ENCODE measurements around the gene AADACL4. TPM values are rescaled to one million over a fixed set of nuclear protein-coding genes. Genes with fewer than 3 reads are reported as not detected.

The AADACL4 gene
- total and polyA plus RNA-seq, 2 experiments from 2014 or later: not detected

- Histone ChIP-seq H3K36me3 (no peaks in the 10 kb centered on the region), H3K4me3 (no peak overlapping the region), H3K4me1 (ENCODE audit: low read depth) (no peaks in the 10 kb centered on the region), H3K27me3 (no peaks in the 10 kb centered on the region), H3K9me3 (ENCODE audit: low read depth) (no peaks in the 10 kb centered on the region), H3K27ac (no peak overlapping the region)
- no peak for TF ChIP-seq CTCF (IDR thresholded peaks at IDR 0.05; ENCODE audit: low read depth, low read length)
- DNase-seq (ENCODE audit: low read depth in 1 of 2, low spot score in 1 of 2): no peak
These were observed 36.6 kb upstream of the AADACL4 start for GRCh38 chr1:12607263-12607662.

GRCh38 chr1:12608311-12608957, 35.5 kb upstream of the AADACL4 start:
- DNase-seq (ENCODE audit: low read depth in 1 of 2, low spot score in 1 of 2): no peak
- H3K27me3 ChIP-seq: no peaks in the 10 kb centered on the region

GRCh38 chr1:12609469-12610003, 34.3 kb upstream of the AADACL4 start:
- H3K4me3 ChIP-seq: no peak overlapping the region
- no peaks in the 10 kb centered on the region for H3K27me3 ChIP-seq
- H3K9me3 ChIP-seq (ENCODE audit: low read depth): no peaks in the 10 kb centered on the region
- H3K4me1 ChIP-seq (ENCODE audit: low read depth): no peaks in the 10 kb centered on the region
- DNase-seq (ENCODE audit: low read depth in 1 of 2, low spot score in 1 of 2): no peak
- H3K36me3 ChIP-seq: no peaks in the 10 kb centered on the region
- TF ChIP-seq CTCF (IDR thresholded peaks at IDR 0.05; ENCODE audit: low read depth, low read length): no peak
- H3K27ac ChIP-seq: no peak overlapping the region

More at GRCh38 chr1:12608311-12608957, 35.5 kb upstream of the AADACL4 start:
- no peaks in the 10 kb centered on the region for H3K36me3 ChIP-seq
- no peak for TF ChIP-seq CTCF (IDR thresholded peaks at IDR 0.05; ENCODE audit: low read depth, low read length)
- H3K27ac ChIP-seq: no peak overlapping the region
- no peak overlapping the region for H3K4me3 ChIP-seq
- no peaks in the 10 kb centered on the region for H3K4me1 ChIP-seq (ENCODE audit: low read depth)
- no peaks in the 10 kb centered on the region for H3K9me3 ChIP-seq (ENCODE audit: low read depth)

GRCh38 chr1:12610305-12610935, 33.5 kb upstream of the AADACL4 start:
- Histone ChIP-seq H3K27ac (no peak overlapping the region), H3K27me3 (no peaks in the 10 kb centered on the region), H3K4me3 (no peak overlapping the region), H3K4me1 (ENCODE audit: low read depth) (peaks cover under 1% of the 10 kb centered on the region), H3K36me3 (no peaks in the 10 kb centered on the region), H3K9me3 (ENCODE audit: low read depth) (no peaks in the 10 kb centered on the region)
- DNase-seq (ENCODE audit: low read depth in 1 of 2, low spot score in 1 of 2): peak in 1 of 2 donors; percentile 57
- TF ChIP-seq CTCF (IDR thresholded peaks at IDR 0.05; ENCODE audit: low read depth, low read length): no peak

- no peak overlapping the region for H3K27ac ChIP-seq
- no peak overlapping the region for H3K4me3 ChIP-seq
- H3K9me3 ChIP-seq (ENCODE audit: low read depth): no peaks in the 10 kb centered on the region
- no peak for TF ChIP-seq CTCF (IDR thresholded peaks at IDR 0.05; ENCODE audit: low read depth, low read length)
- no peaks in the 10 kb centered on the region for H3K36me3 ChIP-seq
- peaks cover 5% of the 10 kb centered on the region for H3K4me1 ChIP-seq (ENCODE audit: low read depth)
- no peak for DNase-seq (ENCODE audit: low read depth in 1 of 2, low spot score in 1 of 2)
- H3K27me3 ChIP-seq: no peaks in the 10 kb centered on the region
These were observed 32.9 kb upstream of the AADACL4 start for GRCh38 chr1:12610941-12611340.

All from cardiac muscle cell (in vitro differentiated cells and primary cell).